Measurements from ENCODE around the gene CDYL2.

- TF ChIP-seq CTCF (IDR thresholded peaks at IDR 0.05; ENCODE audit: poor library complexity, severe bottlenecking) (no peak), RAD21 (conservative IDR thresholded peaks at IDR 0.05) (no peak)
These were observed 28.9 kb downstream of the CDYL2 start for GRCh38 chr16:80775450-80775849.
